Thyroid gland (tissue), 4 donors: ENCODE data around the gene KRTAP29-1. TPM values are rescaled to one million over a fixed set of nuclear protein-coding genes. Genes with fewer than 3 reads are reported as not detected.

Source experiments
- DNase-seq, 2 donors: peaks; one replicate each; pipeline ENCODE4 v3.0.0-alpha.2; 2019
- H3K27ac ChIP-seq, 3 donors: fragments of 200-600 bp; sonication (generic); 1 replicate in 2 of 3; 2 replicates in 1 of 3; pipeline ENCODE4 v1.5.1; 2016 to 2019; ENCODE audit warnings: mild to moderate bottlenecking in 1 of 3, moderate library complexity in 1 of 3
- H3K27me3 ChIP-seq: fragments of 200-600 bp; sonication (generic); one replicate; pipeline ENCODE4 v1.5.1; 2019
- H3K36me3 ChIP-seq, 2 donors: fragments of 200-600 bp; sonication (generic); one replicate each; pipeline ENCODE4 v1.5.1; 2016 to 2019
- H3K4me1 ChIP-seq, 2 donors: fragments of 200-600 bp; sonication (generic); one replicate each; pipeline ENCODE4 v1.5.1; 2017 to 2019
- H3K4me3 ChIP-seq, 3 donors: fragments of 200-600 bp; sonication (generic); replicated peaks in 1 of 3; 1 replicate in 2 of 3; 2 replicates in 1 of 3; pipeline ENCODE4 v1.5.1; 2016; ENCODE audit warnings: mild to moderate bottlenecking in 1 of 3
- H3K9me3 ChIP-seq: fragments of 200-600 bp; sonication (generic); one replicate; pipeline ENCODE4 v1.5.1; 2017
- POLR2A ChIP-seq, 2 donors: fragments of 450-650 bp; IDR thresholded peaks; one replicate each; pipeline ENCODE4 v1.6.1; 2017; ENCODE audit warnings: antibody characterized with exemption in 2 of 2, mild to moderate bottlenecking in 2 of 2, moderate library complexity in 1 of 2
- WGBS, 2 donors: methylation state at CpG; one replicate each; pipeline ENCODE4 v1.1.5; 2017; 5-methylcytosine and 5-hydroxymethylcytosine counted together
- intact Hi-C: fragments of 100-400 bp; cut with DNase I; formaldehyde crosslinking; loops from one replicate; pipeline ENCODE4 v1.15.1; 2023
- total RNA-seq, 4 donors: library from RNA; depleted of rRNA; stranded (reverse); fragments of >200 nt; gene quantifications; one replicate each; pipeline ENCODE4 v1.2.3, GENCODE V29; 2016
- TF ChIP-seq, protein P1 (sequence below), 6 experiments: fragments of 200-600 bp in 3 of 6; fragments of 450-650 bp in 3 of 6; sonication (generic) in 3 of 6; IDR thresholded peaks; one replicate each; pipeline ENCODE4 v1.5.1; 2016 to 2019; ENCODE audit warnings: antibody characterized with exemption in 6 of 6, mild to moderate bottlenecking in 2 of 6, inconsistent platforms in 1 of 6, moderate library complexity in 1 of 6

KRTAP29-1 gene
- total RNA-seq, 4 donors from 2014 or later, result not detected

DNA sequence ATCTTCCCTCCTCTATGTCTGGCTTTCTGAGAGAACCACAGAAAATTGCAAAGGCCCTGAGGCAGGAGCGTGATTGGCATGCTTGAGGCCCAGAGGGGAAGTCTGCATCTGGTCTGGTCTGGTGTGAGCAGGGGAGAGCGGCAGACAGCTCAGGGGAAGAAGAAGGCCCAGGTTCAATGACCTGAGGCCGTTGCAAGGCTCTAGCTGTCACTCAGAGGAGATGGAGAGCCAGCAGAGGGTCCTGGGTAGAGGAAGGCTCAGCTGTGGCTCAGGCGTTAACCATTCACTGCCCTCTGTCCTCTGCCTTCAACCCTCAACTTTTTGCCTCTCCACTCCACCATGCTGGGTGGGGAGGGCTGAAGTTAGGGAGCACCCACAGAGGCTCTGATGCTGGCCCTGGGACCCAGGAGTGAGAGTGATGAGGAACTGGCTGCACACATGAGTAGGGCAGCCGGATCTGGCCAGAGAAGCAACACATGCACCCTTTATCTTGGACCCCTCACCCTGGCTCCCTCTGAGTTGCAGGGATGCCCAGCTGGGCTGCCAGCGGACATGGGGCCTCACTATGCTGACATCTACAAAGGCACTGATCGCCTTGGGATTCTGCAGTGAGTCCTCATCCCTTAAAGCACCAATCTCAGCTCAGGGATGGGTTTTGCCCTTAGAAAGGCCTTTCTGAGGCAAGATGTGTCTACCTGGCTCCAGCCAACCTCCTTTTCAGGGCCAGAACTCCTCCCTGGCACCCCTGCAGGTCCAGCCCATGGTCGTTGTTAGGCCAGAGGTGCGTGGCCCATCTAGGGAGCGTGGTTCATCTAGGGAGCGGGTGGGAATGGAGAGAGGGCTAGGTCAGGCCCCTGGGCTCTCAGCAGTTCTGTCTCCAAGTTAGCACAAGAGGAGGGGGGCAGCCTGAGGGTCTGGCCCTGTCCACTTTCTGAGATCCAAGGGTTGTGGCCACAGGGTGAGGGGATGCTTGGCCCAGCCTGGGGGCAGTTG is 20.5 kb upstream of the KRTAP29-1 start:
- no peaks in the 10 kb centered on the region for H3K9me3 ChIP-seq
- no peaks in the 10 kb centered on the region for H3K27me3 ChIP-seq
- H3K36me3 ChIP-seq, result no peaks in the 10 kb centered on the region
- TF ChIP-seq POLR2A (IDR thresholded peaks at IDR 0.05), result no peak
- TF ChIP-seq, protein P1, sequence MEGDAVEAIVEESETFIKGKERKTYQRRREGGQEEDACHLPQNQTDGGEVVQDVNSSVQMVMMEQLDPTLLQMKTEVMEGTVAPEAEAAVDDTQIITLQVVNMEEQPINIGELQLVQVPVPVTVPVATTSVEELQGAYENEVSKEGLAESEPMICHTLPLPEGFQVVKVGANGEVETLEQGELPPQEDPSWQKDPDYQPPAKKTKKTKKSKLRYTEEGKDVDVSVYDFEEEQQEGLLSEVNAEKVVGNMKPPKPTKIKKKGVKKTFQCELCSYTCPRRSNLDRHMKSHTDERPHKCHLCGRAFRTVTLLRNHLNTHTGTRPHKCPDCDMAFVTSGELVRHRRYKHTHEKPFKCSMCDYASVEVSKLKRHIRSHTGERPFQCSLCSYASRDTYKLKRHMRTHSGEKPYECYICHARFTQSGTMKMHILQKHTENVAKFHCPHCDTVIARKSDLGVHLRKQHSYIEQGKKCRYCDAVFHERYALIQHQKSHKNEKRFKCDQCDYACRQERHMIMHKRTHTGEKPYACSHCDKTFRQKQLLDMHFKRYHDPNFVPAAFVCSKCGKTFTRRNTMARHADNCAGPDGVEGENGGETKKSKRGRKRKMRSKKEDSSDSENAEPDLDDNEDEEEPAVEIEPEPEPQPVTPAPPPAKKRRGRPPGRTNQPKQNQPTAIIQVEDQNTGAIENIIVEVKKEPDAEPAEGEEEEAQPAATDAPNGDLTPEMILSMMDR (IDR thresholded peaks at IDR 0.05), result no peak
- H3K27ac ChIP-seq, result no peak overlapping the region
- intact Hi-C loops, result no loop called here
- DNase-seq, result no peak
- H3K4me1 ChIP-seq, result no peaks in the 10 kb centered on the region
- no peak overlapping the region for H3K4me3 ChIP-seq
- 89 to 90% methylated on average over 11 of the region's 11 CpGs for WGBS, 2 donors

DNA sequence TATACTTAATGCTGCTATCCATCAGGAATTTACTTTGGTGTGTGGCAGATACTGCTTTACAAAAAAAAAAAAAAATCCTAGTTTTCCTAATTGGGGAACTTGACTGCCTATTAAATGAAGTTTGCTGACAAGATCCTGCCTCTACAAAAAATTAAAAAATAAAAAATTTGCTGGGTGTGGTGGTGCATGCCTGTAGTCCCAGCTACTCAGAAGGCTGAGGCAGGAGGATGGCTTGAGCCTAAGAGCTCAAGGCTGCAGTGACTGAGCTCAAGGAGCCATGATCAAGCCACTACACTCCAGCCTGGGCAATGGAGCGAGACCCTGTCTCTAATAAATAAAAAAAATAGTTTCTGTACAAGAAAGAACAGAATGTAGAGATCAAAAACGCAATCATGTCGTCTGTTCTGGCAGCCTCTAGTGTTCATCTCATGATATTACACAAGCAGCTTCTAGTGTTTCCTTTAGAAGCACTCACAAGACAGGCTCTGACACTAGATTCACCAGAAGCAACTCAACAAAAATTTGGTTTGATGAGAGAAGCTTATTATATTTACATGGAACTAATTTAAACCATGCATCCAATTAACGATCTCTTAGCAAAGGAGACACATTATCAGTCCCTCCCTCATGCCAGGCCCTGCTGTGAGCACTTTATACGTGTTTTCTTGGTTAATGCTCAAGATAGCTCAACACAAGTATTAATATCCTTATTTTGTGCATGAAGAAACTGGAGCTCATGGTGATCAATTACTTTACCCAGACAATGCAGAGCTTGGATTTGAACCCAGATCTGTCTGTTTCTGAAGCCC is 19.6 kb upstream of the KRTAP29-1 start:
- H3K4me1 ChIP-seq, result no peaks in the 10 kb centered on the region
- intact Hi-C loops, result no loop called here
- H3K36me3 ChIP-seq, result no peaks in the 10 kb centered on the region
- no peaks in the 10 kb centered on the region for H3K9me3 ChIP-seq
- H3K4me3 ChIP-seq, result no peak overlapping the region
- peak; percentile 36 to 39 for DNase-seq
- TF ChIP-seq POLR2A (IDR thresholded peaks at IDR 0.05), result no peak
- TF ChIP-seq, protein P1 (IDR thresholded peaks at IDR 0.05), result peak; percentile 66 to 84 (median 74)
- no peaks in the 10 kb centered on the region for H3K27me3 ChIP-seq
- 28 to 29% methylated on average over 5 of the region's 5 CpGs for WGBS, 2 donors
- no peak overlapping the region for H3K27ac ChIP-seq

DNA sequence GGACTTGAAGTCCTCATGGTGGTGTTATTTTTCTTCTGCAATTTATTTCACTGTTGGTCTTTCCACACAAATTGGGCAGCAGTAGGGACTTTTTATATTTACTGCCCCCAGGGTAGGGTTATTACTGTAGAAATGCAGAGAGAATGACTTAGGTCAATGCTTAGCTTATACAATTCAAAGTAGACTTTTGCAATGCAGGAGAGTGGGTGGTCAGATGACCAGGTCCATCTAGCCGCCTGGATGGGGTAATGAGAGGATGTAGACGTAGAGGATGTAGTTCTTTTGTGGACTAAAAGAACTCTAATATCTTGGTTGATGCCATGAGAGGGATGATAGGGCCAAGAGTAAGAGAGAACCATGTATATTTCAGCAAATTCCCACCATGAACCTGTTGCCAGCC is 15.6 kb upstream of the KRTAP29-1 start:
- no peaks in the 10 kb centered on the region for H3K9me3 ChIP-seq
- TF ChIP-seq POLR2A (IDR thresholded peaks at IDR 0.05), result no peak
- TF ChIP-seq, protein P1 (IDR thresholded peaks at IDR 0.05), result no peak
- H3K4me3 ChIP-seq, result no peak overlapping the region
- H3K27ac ChIP-seq, result no peak overlapping the region
- no peak for DNase-seq
- H3K4me1 ChIP-seq, result no peaks in the 10 kb centered on the region
- H3K27me3 ChIP-seq, result no peaks in the 10 kb centered on the region
- 86 to 89% methylated on average over 2 of the region's 2 CpGs for WGBS, 2 donors
- no peaks in the 10 kb centered on the region for H3K36me3 ChIP-seq
- intact Hi-C loops, result no loop called here

DNA sequence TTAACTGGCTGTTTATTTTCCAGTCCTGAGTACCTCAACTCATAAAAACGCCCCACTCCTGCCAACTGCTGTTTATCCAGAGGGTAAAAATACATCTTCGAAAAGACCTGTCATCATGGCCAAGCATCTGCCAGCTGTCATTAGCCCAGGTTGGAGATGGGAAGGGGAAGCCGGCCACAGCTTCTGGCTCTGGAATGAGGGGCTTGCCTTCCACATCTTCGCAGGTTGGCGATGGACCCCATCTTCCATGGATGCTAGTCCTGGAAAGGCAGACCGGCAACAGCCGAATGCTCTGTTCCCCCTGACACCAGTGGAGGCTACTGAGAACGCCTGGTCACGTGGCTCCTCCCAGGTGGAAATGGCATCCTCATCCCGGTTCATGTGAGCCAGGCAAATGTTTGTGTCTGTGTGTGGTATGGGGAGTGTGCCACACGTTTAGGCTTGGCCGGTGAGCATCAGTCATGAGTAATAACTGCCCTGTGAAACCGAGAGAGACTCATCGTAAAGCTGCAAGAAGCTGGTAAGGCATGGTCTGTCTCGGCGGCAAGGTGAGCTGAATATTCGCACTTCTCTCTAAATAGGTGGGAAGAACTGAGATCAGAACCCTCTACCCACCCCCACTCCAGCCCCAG is 13.3 kb upstream of the KRTAP29-1 start:
- 76 to 77% methylated on average over 14 to 17 of the region's 17 CpGs for WGBS, 2 donors
- no peaks in the 10 kb centered on the region for H3K36me3 ChIP-seq
- H3K27me3 ChIP-seq, result no peaks in the 10 kb centered on the region
- no peaks in the 10 kb centered on the region for H3K4me1 ChIP-seq
- TF ChIP-seq, protein P1 (IDR thresholded peaks at IDR 0.05), result no peak
- TF ChIP-seq POLR2A (IDR thresholded peaks at IDR 0.05), result no peak
- intact Hi-C loops, result no loop called here
- no peak for DNase-seq
- no peak overlapping the region for H3K27ac ChIP-seq
- no peaks in the 10 kb centered on the region for H3K9me3 ChIP-seq
- no peak overlapping the region for H3K4me3 ChIP-seq
